ENCODE measurements around the gene LHFPL6. TPM values are rescaled to one million over a fixed set of nuclear protein-coding genes. Genes with fewer than 3 reads are reported as not detected.

Gene LHFPL6
- total and polyA plus RNA-seq, 9 of the 15 experiments (the other 6 are each of a cell fraction or from before 2014, with no cell fraction given): 0.18 TPM; not detected in 8

DNA sequence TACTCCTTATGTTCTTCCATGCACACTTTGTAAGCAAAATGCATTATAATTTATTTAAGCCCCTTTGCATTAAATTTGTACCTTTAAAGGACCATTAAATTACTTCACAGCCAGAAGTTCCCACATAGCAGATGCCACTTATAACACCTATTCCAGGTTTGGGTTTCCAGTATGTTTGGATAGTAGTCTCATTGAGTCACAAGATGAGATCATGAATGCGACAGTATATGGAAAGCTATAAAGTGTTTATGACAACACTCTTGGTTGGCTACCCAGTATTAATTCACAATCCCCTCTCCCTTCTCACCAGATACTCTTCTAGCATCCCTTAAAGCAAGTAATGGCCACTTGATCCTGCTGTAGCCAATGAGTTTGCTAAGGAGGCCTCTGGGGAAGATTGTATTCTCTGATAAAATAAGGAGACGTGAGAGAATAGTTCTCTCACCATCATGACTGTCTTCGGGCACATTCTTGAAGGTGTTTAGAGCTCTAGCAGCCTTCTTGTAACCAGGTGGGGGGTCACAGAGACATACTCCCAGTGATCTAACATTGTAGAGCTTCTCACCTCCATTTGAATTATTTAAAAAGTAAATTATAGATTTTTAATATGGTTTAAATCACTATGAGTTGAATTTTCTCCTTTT lies 2.8 kb upstream of the LHFPL6 start:
- intact Hi-C loops (cut with micrococcal nuclease): no loop called here
- Histone ChIP-seq H3K9ac (ENCODE audit: insufficient read depth in 1 of 2, low read depth in 2 of 2, low read length in 2 of 2) (no peak overlapping the region), H3K27ac (ENCODE audit: extremely low read depth, low read depth, low read length) (no peak overlapping the region), H3K27me3 (ENCODE audit: control insufficient read depth in 2 of 2, insufficient read depth in 2 of 2, low read length in 2 of 2) (peaks cover 7 to 12% of the 10 kb centered on the region in 2 experiments; a peak in 3 of 5 replicates), H3K4me2 (ENCODE audit: insufficient read depth, low read length) (no peak overlapping the region), H3K36me3 (ENCODE audit: control insufficient read depth, insufficient read depth, low read length) (no peaks in the 10 kb centered on the region), H2AFZ (ENCODE audit: low read depth, low read length) (no peak overlapping the region), H3K79me2 (ENCODE audit: control insufficient read depth, insufficient read depth, low read length) (no peaks in the 10 kb centered on the region), H3K4me1 (replicated peaks in 1 of 2; ENCODE audit: control insufficient read depth in 2 of 2, insufficient read depth in 2 of 2, low read length in 2 of 2) (peaks cover 0 to 9% of the 10 kb centered on the region in 2 experiments; a peak in 2 of 5 replicates), H3K4me3 (no peak overlapping the region), H3K9me3 (replicated peaks; ENCODE audit: control insufficient read depth, insufficient read depth, low read depth, low read length) (no peaks in the 10 kb centered on the region), H3K9me1 (ENCODE audit: control insufficient read depth, insufficient read depth, low read length) (no peaks in the 10 kb centered on the region), H4K20me1 (replicated peaks; ENCODE audit: control insufficient read depth, insufficient read depth, low read length) (no peaks in the 10 kb centered on the region)
- ATAC-seq (no peak), DNase-seq (ENCODE audit: extremely low read depth in 1 of 4, low spot score in 3 of 4) (no peak), FAIRE-seq (no peak)
- POLR2A ChIA-PET: no interaction called here
- in situ Hi-C loops (cut with MboI): loop anchor here (25.0 kb wide), 1 partner anchor 643 kb away; no protein-coding TSS in a partner anchor
- CTCF ChIA-PET (ENCODE audit: low intra/inter-chr PET ratio): no interaction called here
- 0% methylated on average over 3 of the region's 3 CpGs for WGBS (ENCODE audit: insufficient coverage, low coverage, missing lambda C conversion rate)
- BruUV-seq (replicated peaks): no TSS peak
- TF ChIP-seq EGR1 (conservative IDR thresholded peaks at IDR 0.05) (no peak), ARID2 (IDR thresholded peaks at IDR 0.05) (no peak)
- TF ChIP-seq, protein P1, sequence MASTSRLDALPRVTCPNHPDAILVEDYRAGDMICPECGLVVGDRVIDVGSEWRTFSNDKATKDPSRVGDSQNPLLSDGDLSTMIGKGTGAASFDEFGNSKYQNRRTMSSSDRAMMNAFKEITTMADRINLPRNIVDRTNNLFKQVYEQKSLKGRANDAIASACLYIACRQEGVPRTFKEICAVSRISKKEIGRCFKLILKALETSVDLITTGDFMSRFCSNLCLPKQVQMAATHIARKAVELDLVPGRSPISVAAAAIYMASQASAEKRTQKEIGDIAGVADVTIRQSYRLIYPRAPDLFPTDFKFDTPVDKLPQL (IDR thresholded peaks at IDR 0.05; ENCODE audit: extremely low read depth, insufficient read length): no peak

- Histone ChIP-seq H3K27ac (ENCODE audit: extremely low read depth, low read depth, low read length) (no peak overlapping the region), H3K4me3 (no peak overlapping the region), H2AFZ (ENCODE audit: low read depth, low read length) (no peak overlapping the region), H3K4me2 (ENCODE audit: insufficient read depth, low read length) (no peak overlapping the region), H3K9ac (ENCODE audit: insufficient read depth in 1 of 2, low read depth in 2 of 2, low read length in 2 of 2) (no peak overlapping the region), H3K36me3 (ENCODE audit: control insufficient read depth, insufficient read depth, low read length) (no peaks in the 10 kb centered on the region), H4K20me1 (replicated peaks; ENCODE audit: control insufficient read depth, insufficient read depth, low read length) (no peaks in the 10 kb centered on the region), H3K79me2 (ENCODE audit: control insufficient read depth, insufficient read depth, low read length) (no peaks in the 10 kb centered on the region), H3K9me1 (ENCODE audit: control insufficient read depth, insufficient read depth, low read length) (no peaks in the 10 kb centered on the region), H3K9me3 (replicated peaks; ENCODE audit: control insufficient read depth, insufficient read depth, low read depth, low read length) (no peaks in the 10 kb centered on the region), H3K27me3 (ENCODE audit: control insufficient read depth in 2 of 2, insufficient read depth in 2 of 2, low read length in 2 of 2) (peaks cover 7 to 15% of the 10 kb centered on the region in 2 experiments; a peak in 4 of 5 replicates), H3K4me1 (replicated peaks in 1 of 2; ENCODE audit: control insufficient read depth in 2 of 2, insufficient read depth in 2 of 2, low read length in 2 of 2) (peaks cover 0 to 9% of the 10 kb centered on the region in 2 experiments; a peak in 2 of 5 replicates)
- DNase-seq (ENCODE audit: extremely low read depth in 1 of 4, low spot score in 3 of 4) (no peak), FAIRE-seq (no peak), ATAC-seq (no peak)
- BruUV-seq (replicated peaks): no TSS peak
- POLR2A ChIA-PET: no interaction called here
- 20% methylated on average over 5 of the region's 5 CpGs for WGBS (ENCODE audit: insufficient coverage, low coverage, missing lambda C conversion rate)
- intact Hi-C loops (cut with micrococcal nuclease): no loop called here
- CTCF ChIA-PET (ENCODE audit: low intra/inter-chr PET ratio): no interaction called here
- in situ Hi-C loops (cut with MboI): loop anchor here (25.0 kb wide), 1 partner anchor 642 kb away; no protein-coding TSS in a partner anchor
- TF ChIP-seq, protein P2, sequence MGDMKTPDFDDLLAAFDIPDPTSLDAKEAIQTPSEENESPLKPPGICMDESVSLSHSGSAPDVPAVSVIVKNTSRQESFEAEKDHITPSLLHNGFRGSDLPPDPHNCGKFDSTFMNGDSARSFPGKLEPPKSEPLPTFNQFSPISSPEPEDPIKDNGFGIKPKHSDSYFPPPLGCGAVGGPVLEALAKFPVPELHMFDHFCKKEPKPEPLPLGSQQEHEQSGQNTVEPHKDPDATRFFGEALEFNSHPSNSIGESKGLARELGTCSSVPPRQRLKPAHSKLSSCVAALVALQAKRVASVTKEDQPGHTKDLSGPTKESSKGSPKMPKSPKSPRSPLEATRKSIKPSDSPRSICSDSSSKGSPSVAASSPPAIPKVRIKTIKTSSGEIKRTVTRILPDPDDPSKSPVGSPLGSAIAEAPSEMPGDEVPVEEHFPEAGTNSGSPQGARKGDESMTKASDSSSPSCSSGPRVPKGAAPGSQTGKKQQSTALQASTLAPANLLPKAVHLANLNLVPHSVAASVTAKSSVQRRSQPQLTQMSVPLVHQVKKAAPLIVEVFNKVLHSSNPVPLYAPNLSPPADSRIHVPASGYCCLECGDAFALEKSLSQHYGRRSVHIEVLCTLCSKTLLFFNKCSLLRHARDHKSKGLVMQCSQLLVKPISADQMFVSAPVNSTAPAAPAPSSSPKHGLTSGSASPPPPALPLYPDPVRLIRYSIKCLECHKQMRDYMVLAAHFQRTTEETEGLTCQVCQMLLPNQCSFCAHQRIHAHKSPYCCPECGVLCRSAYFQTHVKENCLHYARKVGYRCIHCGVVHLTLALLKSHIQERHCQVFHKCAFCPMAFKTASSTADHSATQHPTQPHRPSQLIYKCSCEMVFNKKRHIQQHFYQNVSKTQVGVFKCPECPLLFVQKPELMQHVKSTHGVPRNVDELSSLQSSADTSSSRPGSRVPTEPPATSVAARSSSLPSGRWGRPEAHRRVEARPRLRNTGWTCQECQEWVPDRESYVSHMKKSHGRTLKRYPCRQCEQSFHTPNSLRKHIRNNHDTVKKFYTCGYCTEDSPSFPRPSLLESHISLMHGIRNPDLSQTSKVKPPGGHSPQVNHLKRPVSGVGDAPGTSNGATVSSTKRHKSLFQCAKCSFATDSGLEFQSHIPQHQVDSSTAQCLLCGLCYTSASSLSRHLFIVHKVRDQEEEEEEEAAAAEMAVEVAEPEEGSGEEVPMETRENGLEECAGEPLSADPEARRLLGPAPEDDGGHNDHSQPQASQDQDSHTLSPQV (IDR thresholded peaks at IDR 0.05): no peak
- TF ChIP-seq ILK (tag; IDR thresholded peaks at IDR 0.05; ENCODE audit: borderline replicate concordance, low read depth): no peak
- TF ChIP-seq, protein P3, sequence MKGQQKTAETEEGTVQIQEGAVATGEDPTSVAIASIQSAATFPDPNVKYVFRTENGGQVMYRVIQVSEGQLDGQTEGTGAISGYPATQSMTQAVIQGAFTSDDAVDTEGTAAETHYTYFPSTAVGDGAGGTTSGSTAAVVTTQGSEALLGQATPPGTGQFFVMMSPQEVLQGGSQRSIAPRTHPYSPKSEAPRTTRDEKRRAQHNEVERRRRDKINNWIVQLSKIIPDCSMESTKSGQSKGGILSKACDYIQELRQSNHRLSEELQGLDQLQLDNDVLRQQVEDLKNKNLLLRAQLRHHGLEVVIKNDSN (CRISPR knock-in tag; IDR thresholded peaks at IDR 0.05): no peak
- TF ChIP-seq HSF4 (CRISPR knock-in tag; IDR thresholded peaks at IDR 0.05; ENCODE audit: borderline replicate concordance): no peak
- TF ChIP-seq BRF1 (IDR thresholded peaks at IDR 0.05; ENCODE audit: borderline replicate concordance, extremely low read depth, insufficient read length): no peak
- no peak for TF ChIP-seq RBM22 (IDR thresholded peaks at IDR 0.05; ENCODE audit: low read depth, low read length, poor library complexity, severe bottlenecking)
Observed at GRCh38 chr13:39604756-39605155, 1.8 kb upstream of the LHFPL6 start.
